HG03159 (cell line): ENCODE data around the gene CRABP1.

Experiments
- ATAC-seq: cut with Tn5 transposase; IDR thresholded peaks from one replicate; pipeline ENCODE4 v1.9.1; 2021; ENCODE audit warnings: mild to moderate bottlenecking, moderate library complexity; ENCODE audit not compliant: unreplicated experiment

Gene CRABP1

GRCh38 chr15:78340231-78341056 lies at the start of gene CRABP1:
TSS of gene CRABP1 (plus strand) at chr15:78340353. CDS start at chr15:78340429, 76 bp downstream.
- no peak for ATAC-seq

- no peak for ATAC-seq
Measured at GRCh38 chr15:78291052-78291451, 49.1 kb upstream of the CRABP1 start.

- no peak for ATAC-seq
Measured at GRCh38 chr15:78291698-78292097, 48.5 kb upstream of the CRABP1 start.

- ATAC-seq = no peak
Measured at GRCh38 chr15:78292219-78292618, 47.9 kb upstream of the CRABP1 start.

- peak; percentile 82 for ATAC-seq
Measured at GRCh38 chr15:78299101-78299930, 40.8 kb upstream of the CRABP1 start, which contains the start of gene SKIC8. TSS of gene SKIC8 (minus strand) at chr15:78299609. CDS start at chr15:78295686, 3,923 bp downstream.

GRCh38 chr15:78301326-78301725 lies 38.8 kb upstream of the CRABP1 start:
- no peak for ATAC-seq

- no peak for ATAC-seq
Measured at GRCh38 chr15:78301828-78302227, 38.3 kb upstream of the CRABP1 start.

GRCh38 chr15:78302579-78303312 lies 37.4 kb upstream of the CRABP1 start:
- ATAC-seq = no peak

- no peak for ATAC-seq
Measured at GRCh38 chr15:78304216-78305066, 35.7 kb upstream of the CRABP1 start.

GRCh38 chr15:78306176-78306774 lies 33.9 kb upstream of the CRABP1 start:
- no peak for ATAC-seq

- no peak for ATAC-seq
Measured at GRCh38 chr15:78307976-78308375, 32.2 kb upstream of the CRABP1 start.

GRCh38 chr15:78308422-78309032 lies 31.6 kb upstream of the CRABP1 start:
- no peak for ATAC-seq

- ATAC-seq = no peak
Measured at GRCh38 chr15:78311292-78311691, 28.9 kb upstream of the CRABP1 start.

- no peak for ATAC-seq
Measured at GRCh38 chr15:78312536-78312935, 27.6 kb upstream of the CRABP1 start.

GRCh38 chr15:78312957-78313356 lies 27.2 kb upstream of the CRABP1 start:
- ATAC-seq = no peak

GRCh38 chr15:78313383-78313782 lies 26.8 kb upstream of the CRABP1 start:
- no peak for ATAC-seq

GRCh38 chr15:78314181-78314581 lies 26.0 kb upstream of the CRABP1 start:
- no peak for ATAC-seq

- no peak for ATAC-seq
Measured at GRCh38 chr15:78315686-78316282, 24.4 kb upstream of the CRABP1 start.
